Dedifferentiated amniotic fluid mesenchymal stem cell (primary cell): ENCODE results near the gene ELFN2.

Experiments
- DNase-seq: peaks from one replicate; pipeline ENCODE4 v3.0.0-alpha.2; 2016; ENCODE audit errors: extremely low spot score

The ELFN2 gene

DNA sequence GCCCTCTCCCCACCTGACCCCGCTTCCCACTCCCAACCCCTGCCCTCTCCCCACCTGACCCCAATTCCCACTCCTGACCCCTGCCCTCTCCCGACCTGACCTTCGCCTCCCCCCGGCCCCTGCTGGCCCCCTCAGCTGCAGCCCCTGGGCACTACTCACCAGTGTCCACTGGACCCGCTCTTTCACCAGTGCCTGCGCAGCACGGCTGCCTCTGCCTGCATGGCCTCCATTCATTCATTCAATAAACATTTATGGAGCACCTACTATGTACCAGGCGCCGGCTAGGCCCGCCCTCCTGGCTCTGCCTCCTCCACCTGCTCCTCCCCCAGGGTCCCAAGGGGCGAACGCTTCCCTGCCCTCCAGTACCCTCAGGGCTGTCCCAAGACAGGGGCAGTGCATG lies 42.6 kb downstream of the ELFN2 start:
- DNase-seq = no peak

DNA sequence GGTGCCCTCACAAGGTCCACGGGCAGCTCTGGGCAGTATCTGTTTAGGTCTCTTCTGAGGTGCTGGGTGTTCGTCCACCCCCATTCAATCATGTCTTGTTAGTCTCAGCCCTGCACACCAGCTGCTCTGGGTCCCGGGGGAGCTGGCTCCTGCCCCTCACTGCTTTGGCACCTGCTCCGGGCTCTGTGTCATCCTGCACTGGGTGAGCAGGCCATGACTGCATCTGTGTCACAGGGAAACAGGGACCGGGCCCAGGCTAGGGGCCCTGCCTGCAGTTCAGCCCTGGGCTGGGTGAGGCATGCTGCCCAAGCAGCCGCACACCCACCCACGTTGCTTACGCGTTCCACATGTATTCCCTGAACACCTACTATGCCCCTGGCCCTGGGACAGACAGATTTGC lies 43.9 kb downstream of the ELFN2 start:
- DNase-seq = no peak

DNA sequence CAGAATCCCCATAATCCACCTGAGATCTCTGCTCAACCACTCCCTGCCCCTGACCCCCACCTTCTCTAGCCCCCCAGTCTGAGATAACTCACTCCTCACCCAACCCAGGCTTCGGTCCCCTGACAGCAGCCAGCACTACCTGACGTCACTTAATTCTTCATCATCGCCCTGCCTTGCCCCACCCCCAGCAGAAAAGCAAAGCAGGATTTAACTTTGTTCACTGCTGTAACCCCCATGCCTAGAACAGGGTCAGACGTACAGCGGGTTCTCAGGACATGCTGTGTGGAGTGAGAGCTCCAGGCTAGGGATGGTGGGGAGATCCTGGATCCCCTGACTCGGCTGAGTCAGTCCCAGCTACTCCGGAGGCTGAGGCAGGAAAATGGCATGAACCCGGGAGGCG lies 45.8 kb downstream of the ELFN2 start:
- no peak for DNase-seq

GRCh38 chr22:37379722-37380121 lies 47.6 kb downstream of the ELFN2 start:
- DNase-seq = no peak

- DNase-seq = no peak
Observed at GRCh38 chr22:37379085-37379484, 48.2 kb downstream of the ELFN2 start.

GRCh38 chr22:37378642-37379058 lies 48.6 kb downstream of the ELFN2 start:
- DNase-seq = no peak

DNA sequence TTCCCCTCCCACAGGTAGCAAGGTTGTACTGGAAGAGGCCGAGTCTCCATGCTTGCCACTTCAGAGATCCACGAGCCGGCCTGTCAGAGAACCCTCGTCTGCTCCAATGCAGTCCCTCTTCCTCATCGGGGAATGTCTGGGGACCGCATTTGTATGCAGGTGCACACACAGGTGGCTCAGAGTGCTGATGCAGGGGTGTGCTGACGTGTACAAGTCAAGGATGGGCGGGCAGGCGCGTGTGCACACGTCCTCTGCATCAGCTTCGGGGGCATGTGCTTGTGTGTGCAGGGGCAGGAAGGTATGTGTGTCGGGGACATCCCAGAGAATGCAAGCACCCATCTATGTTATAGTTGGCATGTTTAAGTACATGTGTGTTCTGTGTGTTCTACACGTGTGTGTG lies 49.4 kb downstream of the ELFN2 start:
- DNase-seq = no peak

GRCh38 chr22:37377138-37377537 lies 50.1 kb downstream of the ELFN2 start:
- DNase-seq = no peak

- DNase-seq = no peak
Observed at GRCh38 chr22:37376643-37377042, 50.6 kb downstream of the ELFN2 start.

DNA sequence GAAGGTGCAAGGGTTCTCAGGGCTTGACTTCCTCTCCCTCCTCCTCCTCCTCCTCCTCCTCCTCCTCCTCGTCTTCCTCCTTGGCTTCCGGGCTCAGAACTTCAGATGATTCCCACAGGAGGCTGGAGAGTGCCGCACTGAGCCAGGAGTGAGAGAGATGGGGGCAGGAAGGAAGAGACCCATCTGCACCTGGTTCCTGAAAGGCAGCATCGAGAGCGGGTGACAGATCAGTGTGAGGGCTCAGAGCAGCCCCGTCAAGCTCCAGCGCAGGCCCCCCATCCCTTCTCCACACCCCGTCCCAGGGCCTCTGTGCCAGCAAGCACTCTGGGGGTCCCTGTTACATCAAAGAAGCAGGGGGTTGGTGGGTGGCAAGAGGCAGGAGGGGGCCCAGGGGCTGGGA lies 51.5 kb downstream of the ELFN2 start:
- DNase-seq = no peak

DNA sequence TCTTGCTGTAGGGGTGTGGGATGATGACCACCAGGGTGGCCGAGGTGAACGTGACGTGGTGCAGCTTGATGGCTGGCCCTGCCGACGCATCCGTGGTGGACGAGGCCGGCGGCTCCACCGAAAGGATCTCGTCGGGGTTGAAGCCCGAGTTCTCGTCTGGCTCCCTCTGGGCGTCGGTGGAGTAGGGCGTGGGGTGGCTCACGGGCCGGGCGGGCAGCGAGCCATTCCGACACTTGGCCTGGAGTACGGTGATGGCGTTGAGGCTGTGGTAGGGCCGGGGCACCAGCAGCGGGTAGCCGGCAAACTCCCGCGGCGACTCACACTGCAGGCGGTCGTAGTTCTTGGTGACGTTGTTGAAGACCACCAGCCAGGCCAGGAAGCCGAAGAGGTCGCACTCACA lies 52.7 kb downstream of the ELFN2 start:
- DNase-seq = no peak

GRCh38 chr22:37373451-37373850 lies 53.8 kb downstream of the ELFN2 start:
- no peak for DNase-seq

- DNase-seq = no peak
Observed at GRCh38 chr22:37371911-37372310, 55.4 kb downstream of the ELFN2 start.

GRCh38 chr22:37371491-37371890 lies 55.8 kb downstream of the ELFN2 start:
- DNase-seq = no peak

- no peak for DNase-seq
Observed at GRCh38 chr22:37370306-37370979, 56.8 kb downstream of the ELFN2 start.

DNA sequence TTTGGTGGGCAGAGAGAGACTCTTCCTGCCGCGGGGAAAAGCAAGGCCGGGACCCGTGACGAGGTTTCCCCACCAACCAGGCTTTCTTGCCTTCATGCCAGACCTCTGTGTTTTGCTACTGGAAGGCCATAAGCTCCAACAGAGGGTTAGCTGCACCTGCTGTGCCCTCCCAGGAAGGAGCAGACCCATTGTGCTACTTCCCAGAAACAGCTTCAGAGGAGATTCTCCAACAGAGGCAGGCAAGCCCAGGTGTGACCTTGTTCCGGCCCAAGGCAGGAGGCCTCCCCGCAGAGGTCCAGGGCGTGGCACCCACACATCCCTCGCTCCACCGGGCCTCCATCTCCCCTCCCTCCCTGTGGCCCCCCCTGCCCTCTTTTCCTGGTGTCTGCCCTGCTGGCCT lies 57.8 kb downstream of the ELFN2 start:
- DNase-seq = no peak

DNA sequence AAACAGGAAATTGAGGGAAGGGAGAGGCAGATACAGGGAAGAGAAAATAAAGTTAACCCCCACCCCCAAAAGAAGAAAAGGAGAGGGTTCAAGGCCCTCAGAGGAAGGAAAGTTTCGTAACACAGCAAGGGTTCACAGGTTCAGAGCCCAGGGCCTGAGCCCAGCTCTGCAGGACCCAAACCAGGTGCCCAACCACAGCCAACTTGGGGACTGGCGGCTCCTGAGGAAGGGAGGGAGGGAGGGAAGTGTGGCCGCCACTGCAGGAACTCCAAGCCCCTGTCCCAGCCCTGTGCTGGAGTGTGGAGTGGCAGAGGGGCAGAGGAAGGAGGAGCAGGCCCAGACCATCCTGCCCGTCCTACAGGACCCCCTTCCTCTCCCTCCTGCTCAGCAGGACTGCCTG lies 59.2 kb downstream of the ELFN2 start:
- no peak for DNase-seq

DNA sequence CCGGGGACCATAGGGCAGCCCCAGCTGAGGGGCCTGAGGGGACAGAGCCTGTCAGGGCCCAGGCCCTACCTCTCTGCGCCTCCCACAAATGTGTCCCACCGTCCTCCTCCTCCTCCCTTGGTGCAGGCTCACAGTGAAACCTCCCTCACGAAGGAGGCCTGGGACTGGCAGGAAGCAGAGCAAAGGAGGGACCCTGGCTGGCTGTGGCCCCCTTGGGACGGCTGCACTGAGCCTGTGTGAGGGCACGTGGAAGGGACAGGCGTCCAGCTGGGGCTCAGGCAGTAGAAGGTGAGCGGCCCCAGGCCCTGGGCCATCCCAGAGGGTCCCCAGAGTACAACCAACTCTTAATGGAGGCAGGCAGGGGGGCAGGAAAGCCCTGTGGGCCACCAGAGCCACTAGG lies 60.7 kb downstream of the ELFN2 start:
- no peak for DNase-seq

DNA sequence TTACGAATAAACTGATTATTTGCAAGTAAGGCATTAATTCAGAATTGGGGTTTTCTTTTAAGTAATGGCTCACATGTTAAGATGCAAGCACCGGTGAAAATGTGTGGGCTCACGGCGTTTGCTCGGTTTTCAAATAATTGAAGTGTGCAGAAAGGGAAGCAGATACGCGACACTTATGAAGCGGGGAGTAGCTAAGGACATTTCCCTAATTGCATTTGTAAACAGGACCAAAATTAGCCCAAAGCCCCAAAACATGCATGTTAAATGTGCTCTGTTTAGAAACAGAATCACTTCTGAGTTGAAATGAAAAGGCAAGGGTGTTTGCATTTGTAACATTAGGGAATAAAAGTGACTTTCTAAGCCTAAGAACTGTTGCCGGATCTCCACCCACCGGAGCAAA lies 61.3 kb downstream of the ELFN2 start:
- no peak for DNase-seq

GRCh38 chr22:37363261-37363992 lies 63.9 kb downstream of the ELFN2 start:
- DNase-seq = no peak

GRCh38 chr22:37362621-37363020 lies 64.7 kb downstream of the ELFN2 start:
- DNase-seq = no peak

- no peak for DNase-seq
Observed at GRCh38 chr22:37358917-37359316, 68.4 kb downstream of the ELFN2 start.

- DNase-seq = no peak
Observed at GRCh38 chr22:37358386-37358785, 68.9 kb downstream of the ELFN2 start.
